ENCODE results near the gene MYLK4. TPM values are rescaled to one million over a fixed set of nuclear protein-coding genes. Genes with fewer than 3 reads are reported as not detected.

MYLK4 gene
- total RNA-seq, 2 experiments from 2014 or later, result 0.15 to 0.25 TPM

DNA sequence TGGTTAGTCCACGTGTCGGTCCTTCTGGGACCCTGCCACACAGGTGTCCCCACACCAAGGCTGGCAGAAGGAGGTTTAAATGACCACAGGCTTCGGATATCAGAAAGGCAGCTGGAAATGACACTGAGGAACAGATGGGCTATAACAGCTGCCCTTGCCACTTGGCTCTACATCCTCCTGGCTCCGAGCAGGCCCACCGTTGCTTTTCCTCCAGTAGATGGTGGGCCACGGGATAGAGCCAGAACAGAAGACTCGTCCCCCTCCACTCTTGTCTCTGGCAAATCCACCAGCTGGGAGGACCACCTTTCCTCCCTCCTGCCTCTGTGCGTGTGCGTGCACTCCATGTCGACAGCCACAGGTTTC, 32.1 kb upstream of the MYLK4 start:
- POLR2A ChIA-PET, result no interaction called here

DNA sequence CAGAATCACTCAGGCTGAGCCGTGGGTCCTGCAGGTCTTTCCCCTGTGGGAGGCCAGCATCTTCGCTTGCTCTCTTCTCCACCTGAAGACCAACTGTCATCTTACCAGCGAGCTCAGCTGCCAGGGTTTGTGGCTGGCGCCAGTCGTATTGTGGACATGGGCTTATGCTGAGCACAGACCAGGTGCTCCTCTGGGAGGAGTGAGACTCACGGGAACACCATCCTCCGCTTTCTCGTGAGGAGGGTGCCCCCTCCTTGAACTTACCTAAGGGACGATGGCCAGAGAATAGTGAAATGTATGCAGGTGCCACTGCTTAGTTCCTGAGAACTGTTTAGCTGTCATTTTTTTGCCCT, 31.6 kb upstream of the MYLK4 start:
- ChIA-PET POLR2A (no interaction called here), CTCF (interaction anchor here (2.0 kb wide), 1 partner anchor 10 kb away, joined by 8 read pairs; no protein-coding TSS in a partner anchor)

More for the DNA sequence above, 32.1 kb upstream of the MYLK4 start:
- CTCF ChIA-PET, result interaction anchor here (1.2 to 2.0 kb wide), 2 partner anchors 10 to 59 kb away, joined by 3 to 8 read pairs; partner anchors contain the start of gene SERPINB1

DNA sequence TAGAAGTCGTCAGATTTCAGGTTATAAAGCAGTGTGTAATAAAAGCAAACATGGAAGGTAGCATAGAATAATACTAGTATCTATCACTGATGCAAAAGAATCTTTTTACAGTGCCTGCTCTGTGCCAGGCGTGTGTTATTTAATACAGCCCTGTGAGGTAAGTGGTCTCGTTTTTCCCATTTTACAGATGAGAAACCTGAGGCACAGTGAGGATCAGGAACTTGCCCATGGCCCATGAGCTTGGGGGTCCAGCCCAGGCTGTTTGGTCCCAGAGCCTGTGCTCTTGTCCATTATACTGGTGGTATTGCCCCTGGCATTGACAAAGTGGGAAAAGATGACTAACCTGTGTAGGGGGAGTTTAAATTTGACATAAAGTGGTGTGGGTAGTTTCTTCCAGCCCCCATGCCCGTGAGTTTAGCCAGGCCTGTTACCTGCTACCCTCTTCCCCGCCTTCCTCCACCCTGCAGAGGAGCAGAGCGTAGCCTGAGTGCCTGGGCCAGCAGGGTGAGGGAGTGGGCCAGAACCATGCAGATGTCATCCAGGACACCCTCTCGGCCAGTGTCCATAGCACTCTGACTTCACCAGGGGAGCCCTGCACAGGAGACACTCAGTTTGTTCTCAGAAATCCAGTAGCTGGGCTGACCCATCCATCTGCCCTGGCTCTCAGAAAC, 31.1 kb upstream of the MYLK4 start:
- ChIA-PET CTCF (interaction anchor here (0.9 to 2.0 kb wide), 2 partner anchors 9 to 10 kb away, joined by 3 to 8 read pairs; no protein-coding TSS in a partner anchor), POLR2A (no interaction called here)

DNA sequence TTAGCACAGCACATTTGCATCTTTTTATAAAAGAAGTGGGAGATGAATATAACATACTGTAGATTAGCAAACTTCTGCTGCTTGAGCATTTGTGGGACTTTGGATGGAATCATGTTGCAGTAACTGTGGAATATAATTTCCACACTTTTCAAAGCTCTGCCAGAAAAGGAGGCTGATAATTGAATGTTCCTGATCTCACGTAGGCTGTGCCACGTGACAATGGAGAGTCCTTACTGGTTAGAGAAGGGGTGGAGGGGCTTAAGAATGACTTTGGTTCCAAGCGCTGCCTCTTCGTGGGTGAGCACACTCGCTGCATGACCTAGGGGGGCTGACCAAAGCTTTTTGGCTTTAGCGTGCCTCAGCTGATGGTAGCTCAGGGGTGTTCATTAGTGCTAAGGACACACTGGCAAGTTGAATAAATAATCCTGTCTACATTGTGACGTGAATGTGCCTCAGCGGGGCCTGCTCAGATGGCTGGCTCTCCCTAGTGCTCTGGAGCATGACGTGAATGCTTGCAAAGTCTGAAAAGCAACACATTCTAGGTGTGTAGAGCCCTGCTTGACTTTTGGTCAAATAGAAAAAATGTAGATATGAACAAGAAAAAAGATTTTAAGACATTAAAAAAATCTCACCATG, 29.5 kb upstream of the MYLK4 start:
- CTCF ChIA-PET, result no interaction called here
- POLR2A ChIA-PET, result interaction anchor here (0.8 kb wide), 1 partner anchor 9 kb away, joined by 4 read pairs; no protein-coding TSS in a partner anchor

DNA sequence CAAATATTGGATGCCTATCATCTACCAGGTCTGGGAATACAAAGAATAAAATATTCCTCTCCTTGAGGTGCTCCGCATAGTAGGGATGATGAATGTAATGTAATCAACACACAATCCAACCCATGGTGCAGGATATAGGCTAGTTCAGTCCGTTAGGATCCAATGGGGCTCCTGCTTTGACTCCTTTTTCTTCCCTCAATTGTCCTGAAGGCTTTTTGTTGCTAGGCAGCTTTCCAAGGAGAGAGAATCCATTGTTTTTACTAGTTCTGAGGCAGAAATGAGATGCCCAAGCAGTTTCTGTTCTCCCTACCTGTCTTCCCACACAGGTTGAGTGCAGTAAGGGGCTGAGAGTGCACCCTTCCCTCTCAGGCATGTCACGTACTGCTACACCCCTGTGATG, 26.5 kb upstream of the MYLK4 start:
- ChIA-PET CTCF (no interaction called here), POLR2A (no interaction called here)

DNA sequence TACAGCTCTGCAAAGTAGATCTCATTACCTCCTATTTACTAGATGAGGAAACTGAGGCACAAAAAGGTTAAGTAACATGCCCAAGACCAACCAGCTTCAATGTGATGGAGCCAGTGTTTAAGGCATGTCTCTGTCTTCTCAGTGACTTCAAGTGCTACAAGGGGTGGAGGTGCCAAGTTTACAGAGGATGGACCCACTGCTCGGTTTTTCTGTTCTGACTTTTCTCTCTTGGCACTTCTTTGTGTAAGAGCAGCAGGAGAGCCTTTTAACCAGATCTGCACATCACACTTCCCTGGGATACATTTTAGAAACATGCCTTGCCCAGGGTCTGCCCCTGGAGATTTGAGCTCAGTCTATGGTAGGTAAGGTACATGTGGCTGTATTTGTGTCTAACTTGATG, 24.3 kb upstream of the MYLK4 start:
- POLR2A ChIA-PET, result no interaction called here
- CTCF ChIA-PET, result no interaction called here

DNA sequence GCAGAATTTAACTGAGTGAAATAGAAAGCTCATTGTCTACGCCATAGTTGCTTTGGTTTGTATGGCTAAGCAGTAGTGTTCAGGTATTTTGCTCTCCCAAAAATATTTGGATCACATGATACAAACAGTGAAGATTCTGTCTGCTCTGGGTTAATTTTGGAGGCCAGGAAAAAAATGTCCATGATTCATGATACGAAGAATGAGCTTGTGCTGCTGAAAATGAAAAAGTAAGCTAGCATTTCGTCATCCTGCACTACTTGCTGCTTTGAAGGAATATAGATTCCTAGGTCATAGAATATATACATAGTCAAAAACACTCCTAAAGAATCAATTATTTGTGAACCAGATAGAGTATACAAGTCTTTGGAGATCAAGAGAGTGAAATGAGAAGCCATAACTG, 22.7 kb upstream of the MYLK4 start:
- POLR2A ChIA-PET, result no interaction called here
- CTCF ChIA-PET, result interaction anchor here (1.0 to 3.5 kb wide), 2 partner anchors 8 to 10 kb away, joined by 3 to 8 read pairs; partner anchors contain the start of gene WRNIP1

DNA sequence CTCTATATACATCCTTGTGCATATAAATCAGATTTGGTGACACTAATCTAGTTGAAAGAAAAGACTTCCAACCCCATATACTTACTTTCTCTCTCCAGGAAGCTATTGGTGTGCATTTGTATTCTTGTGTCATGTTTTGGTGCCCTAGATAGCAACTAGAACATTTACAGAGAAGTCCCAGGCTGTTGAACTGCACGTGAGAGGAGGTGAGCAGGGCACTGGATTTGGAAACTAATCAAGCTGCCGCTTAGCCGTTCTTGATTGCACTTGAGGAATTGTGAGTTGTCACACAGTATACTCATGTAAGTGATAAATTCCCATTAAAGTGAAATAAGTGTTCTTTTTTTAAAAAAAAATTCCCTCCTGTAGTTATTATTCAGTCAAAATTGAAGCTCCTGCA, 22.1 kb upstream of the MYLK4 start:
- ChIA-PET POLR2A (no interaction called here), CTCF (interaction anchor here (3.5 kb wide), 1 partner anchor 10 kb away, joined by 8 read pairs; no protein-coding TSS in a partner anchor)

DNA sequence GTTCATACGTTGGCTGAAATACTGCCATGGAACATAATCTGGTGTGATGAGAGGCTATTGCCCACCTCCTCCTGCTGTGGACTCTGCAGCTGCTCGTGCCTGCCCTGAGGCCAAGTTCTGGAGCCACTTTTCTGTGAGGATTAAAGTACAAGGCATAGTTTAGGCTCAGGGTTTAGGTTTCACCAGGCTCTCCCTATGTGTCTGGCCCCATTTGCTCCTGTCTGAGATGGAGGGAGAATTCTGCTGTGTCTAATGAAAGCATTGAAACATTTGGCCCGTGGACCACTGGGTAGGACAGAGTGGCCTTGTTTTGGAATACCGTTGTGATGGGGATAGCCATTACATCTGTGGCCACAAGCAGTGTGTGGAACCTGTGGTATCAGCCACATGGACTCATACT, 20.4 kb upstream of the MYLK4 start:
- POLR2A ChIA-PET, result no interaction called here
- CTCF ChIA-PET, result interaction anchor here (1.0 to 3.5 kb wide), 2 partner anchors 10 to 12 kb away, joined by 3 to 8 read pairs; no protein-coding TSS in a partner anchor

DNA sequence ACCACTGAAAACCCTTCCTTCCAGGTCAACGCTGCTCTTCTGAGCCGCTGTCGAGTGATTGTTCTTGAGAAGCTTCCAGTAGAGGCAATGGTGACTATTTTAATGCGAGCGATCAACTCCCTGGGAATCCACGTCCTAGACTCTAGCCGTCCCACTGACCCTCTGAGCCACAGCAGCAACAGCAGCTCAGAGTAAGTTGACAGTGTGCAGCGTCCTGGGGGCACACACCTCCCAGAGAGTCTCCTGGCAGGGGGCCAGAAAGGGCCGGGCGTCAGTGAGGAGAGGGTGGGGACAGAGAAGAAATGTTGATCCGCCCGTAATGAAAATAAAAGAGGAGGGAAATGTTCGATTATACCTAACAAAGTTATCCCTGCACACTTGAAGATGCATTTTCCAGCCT, 19.4 kb upstream of the MYLK4 start:
- ChIA-PET POLR2A (interaction anchor here (0.6 kb wide), 1 partner anchor 21 kb away, joined by 7 read pairs; no protein-coding TSS in a partner anchor), CTCF (interaction anchor here (1.4 to 2.2 kb wide), 2 partner anchors 14 to 20 kb away, joined by 5 to 7 read pairs; no protein-coding TSS in a partner anchor)

DNA sequence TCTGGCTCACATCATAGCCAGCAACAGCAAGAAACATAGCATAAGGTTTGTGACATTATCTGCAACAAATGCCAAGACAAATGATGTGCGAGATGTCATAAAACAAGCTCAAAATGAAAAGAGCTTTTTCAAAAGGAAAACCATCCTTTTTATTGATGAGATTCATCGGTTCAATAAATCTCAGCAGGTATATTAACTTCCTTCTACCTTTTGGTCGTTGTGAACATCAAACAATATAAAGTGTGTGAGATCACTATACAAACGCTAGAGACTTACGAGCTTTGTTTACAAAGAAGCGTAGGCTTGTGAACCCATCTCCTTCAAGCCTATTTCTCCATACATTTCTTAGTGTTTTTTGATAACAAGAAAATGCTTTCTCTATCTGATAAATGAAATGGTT, 18.0 kb upstream of the MYLK4 start:
- ChIA-PET POLR2A (interaction anchor here (0.6 kb wide), 1 partner anchor 108 kb away, joined by 3 read pairs; no protein-coding TSS in a partner anchor), CTCF (interaction anchor here (1.4 to 2.2 kb wide), 3 partner anchors 16 to 23 kb away, joined by 4 to 7 read pairs (median 5); no protein-coding TSS in a partner anchor)

DNA sequence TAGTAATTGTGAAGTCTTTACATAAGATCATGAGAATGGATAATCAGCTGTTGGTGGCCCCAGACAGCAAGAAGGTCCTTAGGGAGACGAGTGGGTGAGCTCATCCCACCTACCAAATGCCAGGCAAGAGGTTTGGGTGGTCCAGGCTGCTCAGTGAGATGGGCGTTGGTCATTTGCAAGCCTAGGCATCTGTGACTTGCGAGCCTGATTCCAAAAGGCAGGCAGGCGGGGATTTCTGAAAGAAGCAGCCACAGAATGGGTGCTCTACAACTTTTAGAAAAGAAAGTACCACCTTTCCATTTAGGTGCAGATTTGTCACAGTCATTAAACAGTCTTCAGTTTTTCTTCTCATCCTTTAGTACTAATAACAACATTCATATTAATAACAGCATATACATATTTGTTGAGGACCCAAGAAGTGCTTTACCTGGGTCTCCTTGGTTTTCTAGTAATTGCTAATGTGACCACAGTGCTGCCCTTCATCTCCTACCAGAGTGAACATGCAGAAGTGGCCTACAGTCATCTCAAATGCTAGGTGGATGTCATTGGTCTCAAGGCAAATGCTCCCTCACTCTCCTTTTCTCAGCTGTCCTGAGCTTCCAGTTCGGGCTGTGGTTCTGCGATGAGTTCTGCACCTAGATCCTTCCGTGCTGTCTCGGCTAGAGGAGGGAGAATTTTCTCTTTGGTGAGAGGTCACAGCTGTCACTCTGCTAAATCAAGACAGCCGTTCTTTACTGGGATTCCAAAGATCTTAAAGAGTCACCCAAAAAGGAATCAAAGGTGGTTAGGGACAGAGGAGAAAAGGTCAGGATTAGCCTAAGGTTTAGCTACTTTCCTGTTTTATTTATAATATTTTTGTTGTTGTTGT, 17.2 kb upstream of the MYLK4 start:
- CTCF ChIA-PET, result interaction anchor here (1.4 to 2.2 kb wide), 2 partner anchors 22 to 24 kb away, joined by 4 to 7 read pairs; no protein-coding TSS in a partner anchor
- POLR2A ChIA-PET, result interaction anchor here (0.8 kb wide), 1 partner anchor 74 kb away, joined by 3 read pairs; the partner anchor contains the start of gene SERPINB1

DNA sequence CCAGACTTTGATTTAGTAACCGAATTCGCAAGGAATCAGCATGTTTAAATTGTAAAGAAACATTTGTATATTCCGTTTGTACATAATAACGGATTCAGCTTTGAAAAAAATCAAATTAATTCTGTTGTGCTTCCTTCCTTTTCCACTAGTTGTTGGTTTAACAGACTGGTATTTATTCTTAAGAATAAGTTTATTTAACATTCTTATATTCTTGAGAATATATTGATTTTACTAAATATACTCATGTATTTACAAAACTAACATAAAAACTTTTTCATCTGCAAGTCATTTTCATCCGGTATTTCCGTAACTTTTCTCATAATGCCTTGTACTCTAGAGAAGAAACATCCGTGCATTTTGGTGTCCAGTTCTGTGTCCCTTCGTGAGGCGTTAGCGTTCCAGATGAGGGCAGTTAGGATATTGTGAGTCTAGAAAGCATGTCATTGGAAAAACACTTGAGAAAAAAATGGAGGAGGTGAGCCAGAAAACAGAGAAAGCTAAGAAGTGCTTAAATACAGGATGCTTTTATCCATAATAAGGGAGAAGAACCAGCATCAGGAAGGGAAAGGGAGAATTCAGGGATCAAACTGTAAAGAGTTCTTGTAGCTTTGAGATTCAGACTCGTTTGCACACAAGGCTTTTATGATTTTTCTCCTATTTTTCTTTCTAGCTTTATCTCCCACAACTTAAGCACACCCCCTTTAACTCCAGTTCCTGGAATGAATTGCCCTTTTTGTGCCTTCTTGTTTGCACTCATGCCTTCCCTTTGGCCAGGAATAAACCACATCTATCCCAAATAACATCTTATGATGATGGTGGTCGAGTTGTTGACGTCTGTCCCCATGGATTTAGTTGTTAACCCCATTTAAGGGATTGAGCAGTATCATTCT, 16.3 kb upstream of the MYLK4 start:
- ChIA-PET POLR2A (interaction anchor here (0.6 to 0.8 kb wide), 3 partner anchors 75 to 443 kb away, joined by 3 to 5 read pairs (median 3); partner anchors contain the start of gene SERPINB1), CTCF (interaction anchor here (0.6 to 1.7 kb wide), 3 partner anchors 31 to 130 kb away, joined by 4 read pairs; partner anchors contain the start of gene SERPINB1)

DNA sequence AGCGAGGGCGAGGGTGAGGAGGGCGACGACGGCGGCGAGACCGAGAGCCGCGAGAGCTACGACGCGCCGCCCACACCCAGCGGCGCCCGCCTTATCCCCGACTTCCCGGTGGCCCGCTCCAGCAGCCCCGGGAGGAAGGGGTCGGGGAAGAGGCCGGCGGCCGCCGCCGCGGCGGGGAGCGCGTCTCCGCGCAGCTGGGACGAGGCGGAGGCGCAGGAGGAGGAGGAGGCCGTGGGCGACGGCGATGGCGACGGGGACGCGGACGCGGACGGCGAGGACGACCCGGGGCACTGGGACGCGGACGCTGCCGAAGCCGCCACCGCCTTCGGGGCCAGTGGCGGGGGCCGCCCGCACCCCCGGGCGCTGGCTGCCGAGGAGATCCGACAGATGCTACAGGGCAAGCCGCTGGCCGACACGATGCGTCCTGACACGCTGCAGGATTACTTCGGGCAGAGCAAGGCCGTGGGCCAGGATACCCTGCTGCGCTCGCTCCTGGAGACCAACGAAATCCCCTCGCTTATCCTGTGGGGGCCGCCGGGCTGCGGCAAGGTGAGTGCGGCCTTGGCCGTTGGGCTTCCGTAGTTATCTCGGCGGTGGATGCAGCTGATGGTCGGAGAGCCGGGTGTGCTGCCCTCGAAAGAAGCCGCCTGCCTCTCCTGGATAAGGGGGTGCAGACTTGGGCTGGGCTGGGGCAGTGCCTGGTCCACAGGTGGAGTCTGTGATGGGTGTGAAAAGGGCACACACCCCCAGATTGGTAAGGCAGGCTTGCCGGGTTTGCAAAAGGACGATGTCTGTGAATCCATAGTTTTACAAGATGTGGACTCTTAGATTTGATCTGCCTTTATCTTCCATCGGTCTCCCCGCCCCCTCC, 15.4 kb upstream of the MYLK4 start:
- ChIA-PET CTCF (interaction anchor here (0.8 to 1.7 kb wide), 7 partner anchors 8 to 260 kb away, joined by 3 to 6 read pairs (median 4); partner anchors contain the start of gene SERPINB1), POLR2A (interaction anchor here (0.6 to 1.5 kb wide), 7 partner anchors 75 to 443 kb away, joined by 3 to 8 read pairs (median 4); partner anchors contain the start of gene SERPINB1)

DNA sequence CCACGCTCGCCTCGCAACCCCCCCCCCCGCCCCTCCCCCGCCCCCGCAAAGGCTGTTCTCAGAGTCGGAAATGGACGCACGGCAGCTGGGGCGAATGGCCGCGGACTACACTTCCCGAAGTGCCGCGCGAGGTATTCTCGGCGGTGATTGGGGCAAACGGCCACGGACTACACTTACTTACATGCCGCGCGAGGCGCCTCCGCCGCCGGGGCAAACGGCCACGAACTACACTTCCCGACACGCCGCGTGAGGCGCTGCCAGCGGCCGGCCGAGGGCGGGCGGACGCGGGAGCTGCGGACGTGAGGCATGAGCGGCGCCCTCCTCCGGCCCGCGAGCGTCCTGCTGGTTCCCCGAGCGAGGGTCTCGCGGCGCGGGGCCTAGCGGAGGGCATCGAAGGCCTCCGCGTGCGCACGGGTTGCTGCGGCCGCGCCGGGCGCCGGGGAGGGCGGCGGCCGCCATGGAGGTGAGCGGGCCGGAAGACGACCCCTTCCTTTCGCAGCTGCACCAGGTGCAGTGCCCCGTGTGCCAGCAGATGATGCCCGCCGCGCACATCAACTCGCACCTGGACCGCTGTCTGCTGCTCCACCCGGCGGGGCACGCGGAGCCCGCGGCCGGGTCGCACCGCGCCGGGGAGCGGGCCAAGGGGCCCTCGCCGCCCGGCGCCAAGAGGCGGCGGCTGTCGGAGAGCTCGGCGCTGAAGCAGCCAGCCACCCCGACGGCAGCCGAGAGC, 14.6 kb upstream of the MYLK4 start, which contains the start of gene WRNIP1:
TSS of gene WRNIP1 (plus strand) at position 228 of the 730 bp plus-strand sequence. CDS start at position 458, 230 bp downstream.
- CTCF ChIA-PET, result interaction anchor here (0.8 to 1.7 kb wide), 7 partner anchors 9 to 261 kb away, joined by 3 to 6 read pairs (median 4); partner anchors contain the start of gene SERPINB1
- POLR2A ChIA-PET, result interaction anchor here (0.7 to 1.5 kb wide), 5 partner anchors 76 to 298 kb away, joined by 4 to 8 read pairs (median 4); partner anchors contain the start of gene SERPINB1

DNA sequence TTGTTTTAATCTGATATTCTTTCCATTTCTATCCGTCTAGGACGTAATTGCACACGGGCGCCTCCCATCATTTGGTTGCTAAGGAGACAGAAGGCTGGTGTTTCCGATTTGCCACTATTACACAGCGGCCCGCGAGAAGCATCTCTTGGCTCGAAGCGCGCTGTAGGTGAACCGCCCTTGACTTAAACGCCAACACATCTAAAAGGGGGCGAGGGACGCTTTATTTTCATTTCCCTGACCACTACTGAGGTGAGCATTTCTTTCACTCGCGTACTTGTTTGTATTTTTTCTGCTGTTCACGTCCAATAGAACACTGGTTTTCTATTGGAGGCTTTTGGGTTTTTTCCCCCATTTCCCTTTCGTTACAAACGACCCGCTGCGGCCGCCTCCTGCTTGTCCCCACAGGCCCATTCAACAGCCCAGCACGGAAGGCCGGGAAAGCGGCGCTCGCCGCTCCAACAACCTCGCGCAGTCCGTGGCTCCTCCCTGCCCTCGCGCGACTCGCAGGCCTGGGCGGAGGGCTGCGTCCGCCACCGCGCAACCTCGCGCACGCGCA, 14.0 kb upstream of the MYLK4 start:
- POLR2A ChIA-PET, result interaction anchor here (1.2 to 1.5 kb wide), 4 partner anchors 77 to 299 kb away, joined by 4 to 8 read pairs (median 4); partner anchors contain the start of gene SERPINB1
- CTCF ChIA-PET, result interaction anchor here (0.6 to 1.6 kb wide), 4 partner anchors 16 to 362 kb away, joined by 3 to 6 read pairs (median 4); no protein-coding TSS in a partner anchor
